OCI-LY3 (cell line): ENCODE measurements around the gene NUP42.

ENCODE experiments used
- EZH2phosphoT487 ChIP-seq: fragments of 200-600 bp; shearing (Covaris generic); IDR thresholded peaks from 2 replicates; pipeline ENCODE4 v1.6.1; 2018; ENCODE audit warnings: antibody characterized with exemption, mixed run types, low read depth
- TF ChIP-seq, protein P1 (sequence below): fragments of 200-600, 300-600 bp; sonication (generic); IDR thresholded peaks from 2 replicates; pipeline ENCODE4 v1.5.1; 2014; ENCODE audit warnings: antibody characterized with exemption, low read length, low read depth

DNA sequence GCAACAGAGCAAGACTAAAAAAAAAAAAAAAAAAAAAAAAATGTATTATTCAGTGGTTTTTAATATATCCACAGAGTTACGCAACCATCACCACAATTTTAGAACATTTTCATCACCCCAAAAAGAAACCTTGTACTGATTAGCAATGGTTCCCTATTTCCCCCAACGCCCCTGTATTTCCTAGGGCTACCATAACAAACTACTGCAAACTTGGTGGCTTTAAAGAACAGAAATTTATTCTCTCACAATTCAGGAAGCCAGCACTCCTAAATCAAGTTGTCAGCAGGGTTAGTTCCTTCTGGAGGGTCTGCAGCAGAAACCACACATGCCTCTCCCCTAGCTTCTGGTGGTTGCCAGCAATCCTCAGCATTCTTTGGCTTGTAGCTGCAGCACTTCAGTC lies 5.9 kb upstream of the NUP42 start:
- TF ChIP-seq, protein P1, sequence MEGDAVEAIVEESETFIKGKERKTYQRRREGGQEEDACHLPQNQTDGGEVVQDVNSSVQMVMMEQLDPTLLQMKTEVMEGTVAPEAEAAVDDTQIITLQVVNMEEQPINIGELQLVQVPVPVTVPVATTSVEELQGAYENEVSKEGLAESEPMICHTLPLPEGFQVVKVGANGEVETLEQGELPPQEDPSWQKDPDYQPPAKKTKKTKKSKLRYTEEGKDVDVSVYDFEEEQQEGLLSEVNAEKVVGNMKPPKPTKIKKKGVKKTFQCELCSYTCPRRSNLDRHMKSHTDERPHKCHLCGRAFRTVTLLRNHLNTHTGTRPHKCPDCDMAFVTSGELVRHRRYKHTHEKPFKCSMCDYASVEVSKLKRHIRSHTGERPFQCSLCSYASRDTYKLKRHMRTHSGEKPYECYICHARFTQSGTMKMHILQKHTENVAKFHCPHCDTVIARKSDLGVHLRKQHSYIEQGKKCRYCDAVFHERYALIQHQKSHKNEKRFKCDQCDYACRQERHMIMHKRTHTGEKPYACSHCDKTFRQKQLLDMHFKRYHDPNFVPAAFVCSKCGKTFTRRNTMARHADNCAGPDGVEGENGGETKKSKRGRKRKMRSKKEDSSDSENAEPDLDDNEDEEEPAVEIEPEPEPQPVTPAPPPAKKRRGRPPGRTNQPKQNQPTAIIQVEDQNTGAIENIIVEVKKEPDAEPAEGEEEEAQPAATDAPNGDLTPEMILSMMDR = no peak
- TF ChIP-seq EZH2phosphoT487 = no peak
